Fibroblast of skin of left quadriceps (primary cell): ENCODE data around the gene IFNGR1.
"Not testable (repeated sequence)": the region's sequence is repeated elsewhere in the genome, so short reads cannot be mapped to it uniquely, and the experiment has no call there.

Experiments
- DNase-seq, 2 experiments: peaks; one replicate each; pipeline ENCODE4 v3.0.0-alpha.2; 2013; ENCODE audit warnings: low read depth in 2 of 2

IFNGR1 gene

GRCh38 chr6:137213331-137213740 is 5.8 kb downstream of the IFNGR1 start:
- DNase-seq: no peak

GRCh38 chr6:137211910-137212309 is 7.3 kb downstream of the IFNGR1 start:
- DNase-seq: no peak

DNA sequence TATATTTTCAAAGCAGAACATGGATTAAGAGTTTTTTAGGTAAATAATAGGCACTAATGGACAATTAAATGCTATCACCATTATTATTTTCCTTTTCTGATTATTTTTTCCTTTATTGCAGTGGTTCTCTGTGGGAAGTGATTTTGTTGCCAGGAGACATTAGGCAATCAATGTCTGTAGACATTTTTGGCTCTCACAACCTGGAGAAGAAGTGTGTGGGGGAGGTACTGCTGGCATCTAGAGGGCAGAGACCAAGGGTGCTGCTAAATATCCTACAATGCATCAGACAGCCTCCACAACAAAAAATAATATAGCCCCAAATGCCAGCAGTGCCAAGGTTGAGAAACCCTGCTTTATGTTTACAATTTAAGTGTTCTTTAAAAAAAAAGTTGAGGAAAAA is 8.3 kb downstream of the IFNGR1 start:
- no peak for DNase-seq

DNA sequence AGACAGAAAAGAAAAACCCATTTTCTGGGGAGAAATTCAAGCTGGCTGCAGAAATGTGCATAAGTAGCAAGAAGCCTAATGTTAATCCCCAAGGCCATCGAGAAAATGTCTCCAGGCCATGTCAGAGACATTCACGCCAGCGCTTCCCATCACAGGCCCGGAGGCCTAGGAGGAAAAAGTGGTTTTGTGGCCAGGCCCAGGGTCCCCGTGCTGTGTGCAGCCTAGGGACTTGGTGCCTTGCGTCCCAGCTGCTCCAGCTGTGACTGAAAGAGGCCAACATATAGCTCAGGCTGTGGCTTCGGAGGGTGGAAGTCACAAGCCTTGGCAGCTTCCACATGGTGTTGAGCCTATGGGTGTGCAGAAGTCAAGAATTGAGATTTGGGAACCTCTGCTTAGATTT is 10.9 kb downstream of the IFNGR1 start:
- DNase-seq: no peak

- not testable (repeated sequence) for DNase-seq
These were observed 11.7 kb downstream of the IFNGR1 start for GRCh38 chr6:137207457-137207856.

GRCh38 chr6:137206577-137206976 is 12.6 kb downstream of the IFNGR1 start:
- DNase-seq: no peak

GRCh38 chr6:137203256-137203655 is 15.9 kb downstream of the IFNGR1 start:
- no peak for DNase-seq

DNA sequence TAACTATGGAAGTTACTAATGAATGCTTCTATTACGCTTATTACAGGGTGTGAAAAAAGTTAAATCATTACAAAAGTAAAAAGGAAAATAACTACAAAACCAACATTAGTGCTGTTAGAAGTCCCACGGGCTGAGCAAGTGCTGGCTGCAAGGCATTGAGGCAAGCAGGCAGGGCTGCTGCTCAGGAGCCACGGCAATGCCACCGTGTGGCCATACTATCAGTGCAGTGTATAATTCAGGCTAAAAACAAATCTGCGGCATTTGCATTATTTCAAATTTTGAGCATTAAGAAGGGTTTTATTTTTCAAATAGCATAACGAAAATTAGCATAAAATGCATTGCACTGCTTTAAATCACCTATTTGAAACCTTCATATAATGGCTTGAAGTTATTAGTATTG is 17.1 kb downstream of the IFNGR1 start:
- no peak for DNase-seq

DNA sequence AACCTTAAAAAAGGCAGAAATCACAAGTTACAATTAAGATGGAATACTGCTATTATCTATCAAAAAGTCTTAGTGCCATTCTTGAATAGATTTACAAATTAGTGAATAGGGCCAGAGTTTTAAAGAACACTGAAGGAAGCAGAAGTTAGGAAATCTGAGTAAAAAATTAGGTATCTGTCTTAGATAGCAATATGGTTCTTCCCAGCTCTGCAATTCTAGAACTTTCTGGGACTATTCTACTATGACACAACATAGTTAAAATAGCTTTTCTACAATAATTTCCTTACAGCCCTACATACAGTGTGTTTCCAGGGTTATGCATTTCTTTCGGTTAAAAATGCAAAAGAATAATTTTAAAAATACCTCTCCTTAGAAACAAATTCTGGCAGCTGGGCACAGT is 18.2 kb downstream of the IFNGR1 start:
- no peak for DNase-seq

DNA sequence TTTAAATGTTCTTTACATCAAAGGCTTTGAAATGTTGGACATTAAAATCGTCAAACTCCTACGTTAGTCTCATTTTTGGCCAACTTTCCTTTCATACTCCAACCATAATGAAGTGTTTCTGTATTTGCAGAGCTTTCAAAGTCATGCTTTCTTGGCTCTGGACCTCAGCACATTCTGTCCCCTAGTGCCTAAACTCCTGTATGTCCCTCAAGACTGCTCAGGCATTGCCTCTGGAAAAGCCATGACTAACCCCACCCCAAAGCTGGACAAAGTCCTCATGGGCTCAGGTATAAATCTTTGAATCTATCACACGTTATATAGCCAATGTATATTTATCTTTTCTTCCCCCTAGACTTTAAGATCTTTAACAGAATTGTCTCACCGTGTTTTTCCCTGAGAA is 18.9 kb downstream of the IFNGR1 start:
- no peak for DNase-seq

GRCh38 chr6:137197684-137198645 is 21.2 kb downstream of the IFNGR1 start:
- no peak for DNase-seq

GRCh38 chr6:137193256-137194070 is 25.7 kb downstream of the IFNGR1 start:
- DNase-seq: no peak

GRCh38 chr6:137192821-137193220 is 26.4 kb downstream of the IFNGR1 start:
- no peak for DNase-seq

DNA sequence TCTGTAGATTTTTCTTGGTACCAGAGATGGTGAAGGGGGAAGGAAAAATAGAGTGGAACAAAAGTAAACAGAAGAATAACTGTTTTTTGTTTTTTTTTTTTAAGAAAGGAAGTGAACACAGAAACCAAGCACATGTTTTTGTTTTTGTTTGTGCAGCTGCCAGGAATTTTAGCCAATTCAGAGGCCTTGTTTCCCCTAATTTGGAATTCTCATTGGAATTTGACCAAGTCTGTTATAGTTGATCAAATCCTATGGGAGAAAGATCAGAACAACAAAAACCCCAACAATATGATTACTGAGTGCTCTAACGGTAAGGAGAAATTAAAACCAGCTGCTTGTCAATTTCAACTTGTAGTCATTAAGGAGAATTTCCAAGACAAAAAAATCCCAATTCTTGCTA is 27.5 kb downstream of the IFNGR1 start:
- DNase-seq: no peak

- no peak for DNase-seq
These were observed 27.9 kb downstream of the IFNGR1 start for GRCh38 chr6:137191236-137191635.

- DNase-seq: no peak
These were observed 28.5 kb downstream of the IFNGR1 start for GRCh38 chr6:137190583-137191094.

DNA sequence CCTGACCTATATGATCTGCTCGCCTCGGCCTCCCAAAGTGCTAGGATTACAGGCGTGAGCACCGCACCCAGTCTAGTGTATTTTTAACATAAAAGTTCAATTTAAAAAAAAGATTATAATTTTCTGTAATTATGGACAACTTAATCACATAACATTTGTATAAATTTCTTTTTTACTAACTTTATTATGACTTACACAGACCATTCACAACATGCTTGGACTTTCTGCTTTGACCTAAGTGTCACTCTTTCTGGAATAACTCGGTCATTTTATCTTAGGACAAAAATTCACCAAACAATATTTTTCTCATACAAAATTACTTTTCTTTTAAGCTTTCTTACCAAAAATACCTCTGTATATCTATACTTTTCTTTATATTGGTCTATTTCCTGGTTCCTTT is 30.3 kb downstream of the IFNGR1 start:
- no peak for DNase-seq

- DNase-seq: no peak
These were observed 33.9 kb downstream of the IFNGR1 start for GRCh38 chr6:137185290-137185689.

DNA sequence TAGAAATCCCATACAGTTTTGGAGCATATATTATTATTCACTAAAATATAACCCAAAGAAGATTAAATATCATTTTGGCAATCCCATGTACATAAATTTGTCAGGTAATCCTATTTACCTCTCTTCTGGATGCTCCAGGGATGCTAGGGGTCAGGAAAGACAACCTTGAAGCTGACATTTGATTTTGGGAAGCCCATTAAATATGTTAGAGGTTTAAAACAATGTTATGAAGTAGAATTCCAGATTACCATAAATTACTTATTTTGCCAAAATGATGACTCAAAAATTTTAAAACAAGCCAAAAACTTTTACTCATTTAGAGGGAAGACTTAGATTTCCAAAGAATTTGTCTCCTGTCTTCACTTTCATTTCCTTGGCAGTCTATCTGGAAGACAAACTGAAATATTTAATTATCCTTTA is 36.5 kb downstream of the IFNGR1 start:
- DNase-seq: no peak

DNA sequence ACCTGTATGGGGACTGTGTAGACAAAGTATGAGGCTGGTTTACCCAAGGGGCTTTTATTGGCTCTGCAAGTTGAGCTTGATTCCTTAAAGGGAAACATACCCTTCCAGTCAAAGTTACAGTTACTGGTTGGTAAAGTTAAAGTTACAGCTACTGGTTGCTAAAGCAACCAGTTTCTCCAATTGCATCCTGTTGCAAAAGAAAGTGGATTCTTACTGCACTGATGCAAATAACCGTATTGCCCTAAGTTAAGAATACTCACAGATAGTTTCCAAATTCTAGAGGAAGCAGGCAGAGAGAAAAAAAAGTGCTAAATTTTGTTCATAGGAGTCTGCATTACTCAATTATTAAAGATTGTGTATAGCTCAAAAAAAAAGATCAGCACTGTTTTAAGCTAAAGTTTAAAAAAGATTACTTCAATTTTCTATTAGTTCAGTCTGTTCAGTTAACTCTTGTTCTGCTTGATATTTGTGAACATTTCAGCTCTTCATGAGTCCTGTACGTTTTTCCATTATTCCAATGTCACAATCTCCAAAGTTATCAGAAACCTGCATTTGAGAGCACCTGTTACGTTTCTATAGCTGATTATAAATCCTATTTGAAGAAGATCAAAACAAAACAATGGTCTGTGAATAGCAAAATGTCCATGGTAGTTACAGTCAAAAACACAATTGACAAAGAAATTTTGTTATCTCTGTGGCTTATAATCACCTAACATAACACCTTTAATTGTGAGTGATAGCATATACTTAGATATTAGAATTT is 37.1 kb downstream of the IFNGR1 start:
- DNase-seq: no peak

- no peak for DNase-seq
These were observed 41.6 kb downstream of the IFNGR1 start for GRCh38 chr6:137177611-137178010.

DNA sequence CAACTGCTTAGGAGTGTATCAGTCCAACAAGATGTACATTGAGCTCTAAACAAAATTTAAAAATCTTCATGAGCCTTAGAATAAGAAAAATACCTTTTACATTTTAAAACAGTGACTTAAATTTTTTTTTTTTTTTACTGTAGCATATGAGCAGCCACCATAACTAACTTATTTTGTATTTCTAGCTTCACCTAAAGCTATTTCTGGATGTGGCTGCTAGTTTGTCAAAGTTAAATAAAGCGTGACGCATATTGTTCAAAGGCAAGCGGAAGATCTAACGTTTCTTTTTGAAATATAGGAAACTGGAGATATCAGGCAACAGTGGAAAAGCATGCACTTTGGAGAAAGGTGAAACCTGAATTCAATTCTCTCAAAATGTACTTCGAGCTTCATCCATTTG is 42.5 kb downstream of the IFNGR1 start:
- no peak for DNase-seq
